ENCODE measurements around the gene GTPBP2. TPM values are rescaled to one million over a fixed set of nuclear protein-coding genes. Genes with fewer than 3 reads are reported as not detected.

The GTPBP2 gene
- total and polyA plus RNA-seq, 2 of the 13 experiments (the other 11 are each of a cell fraction or from before 2014, with no cell fraction given) = 26.9 to 88.2 TPM

GRCh38 chr6:43629505-43630300, 639 bp upstream of the GTPBP2 start (continued):
- TF ChIP-seq, protein P1, sequence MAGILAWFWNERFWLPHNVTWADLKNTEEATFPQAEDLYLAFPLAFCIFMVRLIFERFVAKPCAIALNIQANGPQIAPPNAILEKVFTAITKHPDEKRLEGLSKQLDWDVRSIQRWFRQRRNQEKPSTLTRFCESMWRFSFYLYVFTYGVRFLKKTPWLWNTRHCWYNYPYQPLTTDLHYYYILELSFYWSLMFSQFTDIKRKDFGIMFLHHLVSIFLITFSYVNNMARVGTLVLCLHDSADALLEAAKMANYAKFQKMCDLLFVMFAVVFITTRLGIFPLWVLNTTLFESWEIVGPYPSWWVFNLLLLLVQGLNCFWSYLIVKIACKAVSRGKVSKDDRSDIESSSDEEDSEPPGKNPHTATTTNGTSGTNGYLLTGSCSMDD (CRISPR knock-in tag; IDR thresholded peaks at IDR 0.05) = peak; percentile 89; the same call in 1 of the 2 replicates
- TF ChIP-seq ZNF431 (CRISPR knock-in tag; IDR thresholded peaks at IDR 0.05; ENCODE audit: borderline replicate concordance, low read depth) = peak; percentile 19; the same call in 1 of the 2 replicates
- no peak for TF ChIP-seq ZNF383 (CRISPR knock-in tag; IDR thresholded peaks at IDR 0.05; ENCODE audit: borderline replicate concordance)
- TF ChIP-seq, protein P2, sequence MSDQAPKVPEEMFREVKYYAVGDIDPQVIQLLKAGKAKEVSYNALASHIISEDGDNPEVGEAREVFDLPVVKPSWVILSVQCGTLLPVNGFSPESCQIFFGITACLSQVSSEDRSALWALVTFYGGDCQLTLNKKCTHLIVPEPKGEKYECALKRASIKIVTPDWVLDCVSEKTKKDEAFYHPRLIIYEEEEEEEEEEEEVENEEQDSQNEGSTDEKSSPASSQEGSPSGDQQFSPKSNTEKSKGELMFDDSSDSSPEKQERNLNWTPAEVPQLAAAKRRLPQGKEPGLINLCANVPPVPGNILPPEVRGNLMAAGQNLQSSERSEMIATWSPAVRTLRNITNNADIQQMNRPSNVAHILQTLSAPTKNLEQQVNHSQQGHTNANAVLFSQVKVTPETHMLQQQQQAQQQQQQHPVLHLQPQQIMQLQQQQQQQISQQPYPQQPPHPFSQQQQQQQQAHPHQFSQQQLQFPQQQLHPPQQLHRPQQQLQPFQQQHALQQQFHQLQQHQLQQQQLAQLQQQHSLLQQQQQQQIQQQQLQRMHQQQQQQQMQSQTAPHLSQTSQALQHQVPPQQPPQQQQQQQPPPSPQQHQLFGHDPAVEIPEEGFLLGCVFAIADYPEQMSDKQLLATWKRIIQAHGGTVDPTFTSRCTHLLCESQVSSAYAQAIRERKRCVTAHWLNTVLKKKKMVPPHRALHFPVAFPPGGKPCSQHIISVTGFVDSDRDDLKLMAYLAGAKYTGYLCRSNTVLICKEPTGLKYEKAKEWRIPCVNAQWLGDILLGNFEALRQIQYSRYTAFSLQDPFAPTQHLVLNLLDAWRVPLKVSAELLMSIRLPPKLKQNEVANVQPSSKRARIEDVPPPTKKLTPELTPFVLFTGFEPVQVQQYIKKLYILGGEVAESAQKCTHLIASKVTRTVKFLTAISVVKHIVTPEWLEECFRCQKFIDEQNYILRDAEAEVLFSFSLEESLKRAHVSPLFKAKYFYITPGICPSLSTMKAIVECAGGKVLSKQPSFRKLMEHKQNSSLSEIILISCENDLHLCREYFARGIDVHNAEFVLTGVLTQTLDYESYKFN (CRISPR knock-in tag; conservative IDR thresholded peaks at IDR 0.05) = peak; percentile 78; the same call in 1 of the 2 replicates
- no peak; the same call in 1 of the 2 replicates for TF ChIP-seq SP2 (CRISPR knock-in tag; IDR thresholded peaks at IDR 0.05)
- TF ChIP-seq, protein P3, sequence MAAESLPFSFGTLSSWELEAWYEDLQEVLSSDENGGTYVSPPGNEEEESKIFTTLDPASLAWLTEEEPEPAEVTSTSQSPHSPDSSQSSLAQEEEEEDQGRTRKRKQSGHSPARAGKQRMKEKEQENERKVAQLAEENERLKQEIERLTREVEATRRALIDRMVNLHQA (CRISPR knock-in tag; IDR thresholded peaks at IDR 0.05) = no peak
- no peak; the same call in 1 of the 2 replicates for TF ChIP-seq BRF2 (CRISPR knock-in tag; IDR thresholded peaks at IDR 0.05)
- no peak for TF ChIP-seq U2AF1 (optimal IDR thresholded peaks at IDR 0.05; ENCODE audit: low read depth, low read length)
- TF ChIP-seq ZFP36L2 (CRISPR knock-in tag; IDR thresholded peaks at IDR 0.05) = 0 out of 2 replicates have a peak, but pooled peaks have one; percentile 36
- TF ChIP-seq EEA1 (CRISPR knock-in tag; IDR thresholded peaks at IDR 0.05; ENCODE audit: borderline replicate concordance) = no peak
- TF ChIP-seq MAFF (IDR thresholded peaks at IDR 0.05; ENCODE audit: low read depth, low read length) = no peak
- TF ChIP-seq NKX3-1 (CRISPR knock-in tag; IDR thresholded peaks at IDR 0.05) = no peak
- TF ChIP-seq, protein P4, sequence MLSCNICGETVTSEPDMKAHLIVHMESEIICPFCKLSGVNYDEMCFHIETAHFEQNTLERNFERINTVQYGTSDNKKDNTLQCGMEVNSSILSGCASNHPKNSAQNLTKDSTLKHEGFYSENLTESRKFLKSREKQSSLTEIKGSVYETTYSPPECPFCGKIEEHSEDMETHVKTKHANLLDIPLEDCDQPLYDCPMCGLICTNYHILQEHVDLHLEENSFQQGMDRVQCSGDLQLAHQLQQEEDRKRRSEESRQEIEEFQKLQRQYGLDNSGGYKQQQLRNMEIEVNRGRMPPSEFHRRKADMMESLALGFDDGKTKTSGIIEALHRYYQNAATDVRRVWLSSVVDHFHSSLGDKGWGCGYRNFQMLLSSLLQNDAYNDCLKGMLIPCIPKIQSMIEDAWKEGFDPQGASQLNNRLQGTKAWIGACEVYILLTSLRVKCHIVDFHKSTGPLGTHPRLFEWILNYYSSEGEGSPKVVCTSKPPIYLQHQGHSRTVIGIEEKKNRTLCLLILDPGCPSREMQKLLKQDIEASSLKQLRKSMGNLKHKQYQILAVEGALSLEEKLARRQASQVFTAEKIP (CRISPR knock-in tag; IDR thresholded peaks at IDR 0.05; ENCODE audit: borderline replicate concordance) = no peak
- TF ChIP-seq NAIF1 (CRISPR knock-in tag; IDR thresholded peaks at IDR 0.05; ENCODE audit: borderline replicate concordance) = no peak; the same call in 1 of the 2 replicates
- peak; percentile 80; the same call in 1 of the 2 replicates for TF ChIP-seq ZNF501 (CRISPR knock-in tag; IDR thresholded peaks at IDR 0.05)
- TF ChIP-seq NPAS2 (CRISPR knock-in tag; IDR thresholded peaks at IDR 0.05; ENCODE audit: borderline replicate concordance) = no peak
- peak; percentile 71; the same call in 1 of the 2 replicates for TF ChIP-seq ZNF510 (CRISPR knock-in tag; IDR thresholded peaks at IDR 0.05; ENCODE audit: low read depth)
- no peak for TF ChIP-seq MBD4 (IDR thresholded peaks at IDR 0.05; ENCODE audit: borderline replicate concordance, low read length)
